GM18861 (cell line): ENCODE measurements around the gene PRKAG2.
"Not testable (repeated sequence)": the region's sequence is repeated elsewhere in the genome, so short reads cannot be mapped to it uniquely, and the experiment has no call there.

Source experiments
- ATAC-seq: cut with Tn5 transposase; IDR thresholded peaks from one replicate; pipeline ENCODE4 v1.9.1; 2021; ENCODE audit not compliant: unreplicated experiment

Gene PRKAG2

GRCh38 chr7:151885202-151885580, 8.3 kb upstream of the PRKAG2 start:
- no peak for ATAC-seq

GRCh38 chr7:151884312-151885201, 7.6 kb upstream of the PRKAG2 start:
- no peak for ATAC-seq

GRCh38 chr7:151883857-151884256, 6.9 kb upstream of the PRKAG2 start:
- ATAC-seq: no peak

- ATAC-seq: no peak
Observed at GRCh38 chr7:151882734-151883133, 5.8 kb upstream of the PRKAG2 start.

GRCh38 chr7:151880688-151881087, 3.8 kb upstream of the PRKAG2 start:
- ATAC-seq: no peak

- no peak for ATAC-seq
Observed at GRCh38 chr7:151877911-151878835, 1.3 kb upstream of the PRKAG2 start.

GRCh38 chr7:151875942-151876898, 695 bp downstream of the PRKAG2 start:
- ATAC-seq: no peak

GRCh38 chr7:151874479-151874878, 2.4 kb downstream of the PRKAG2 start:
- ATAC-seq: not testable (repeated sequence)

- ATAC-seq: no peak
Observed at GRCh38 chr7:151873402-151873965, 3.4 kb downstream of the PRKAG2 start.

GRCh38 chr7:151872531-151873401, 4.1 kb downstream of the PRKAG2 start:
- ATAC-seq: no peak

- ATAC-seq: no peak
Observed at GRCh38 chr7:151871904-151872303, 5.0 kb downstream of the PRKAG2 start.

- no peak for ATAC-seq
Observed at GRCh38 chr7:151871189-151871735, 5.7 kb downstream of the PRKAG2 start.

GRCh38 chr7:151869968-151870918, 6.7 kb downstream of the PRKAG2 start:
- ATAC-seq: no peak

- no peak for ATAC-seq
Observed at GRCh38 chr7:151869455-151869854, 7.5 kb downstream of the PRKAG2 start.

- no peak for ATAC-seq
Observed at GRCh38 chr7:151869109-151869428, 7.8 kb downstream of the PRKAG2 start.

- no peak for ATAC-seq
Observed at GRCh38 chr7:151868396-151869108, 8.4 kb downstream of the PRKAG2 start.

- no peak for ATAC-seq
Observed at GRCh38 chr7:151867912-151868311, 9.0 kb downstream of the PRKAG2 start.
